Mucosa of rectum (tissue), 2 donors: ENCODE measurements around the gene PSRC1.

Source experiments
- H3K27ac ChIP-seq, 2 donors: one replicate each; pipeline ENCODE4 v1.7.0; 2013; ENCODE audit warnings: inconsistent platforms in 2 of 2, low read depth in 2 of 2, low read length in 2 of 2
- H3K27me3 ChIP-seq, 2 donors: one replicate each; pipeline ENCODE4 v1.7.0; 2013; ENCODE audit warnings: low read length in 2 of 2; ENCODE audit not compliant: control insufficient read depth in 2 of 2, insufficient read depth in 2 of 2
- H3K36me3 ChIP-seq, 2 donors: one replicate each; pipeline ENCODE4 v1.7.0; 2013; ENCODE audit warnings: low read length in 2 of 2; ENCODE audit not compliant: control insufficient read depth in 2 of 2, insufficient read depth in 2 of 2
- H3K4me1 ChIP-seq, 2 donors: one replicate each; pipeline ENCODE4 v1.7.0; 2013; ENCODE audit warnings: low read length in 2 of 2, mild to moderate bottlenecking in 1 of 2; ENCODE audit not compliant: control insufficient read depth in 2 of 2, insufficient read depth in 2 of 2
- H3K4me3 ChIP-seq, 2 donors: one replicate each; pipeline ENCODE4 v1.7.0; 2013; ENCODE audit warnings: low read length in 2 of 2
- H3K9ac ChIP-seq, 2 donors: one replicate each; pipeline ENCODE4 v1.7.0; 2013; ENCODE audit warnings: low read length in 2 of 2, low read depth in 1 of 2, mild to moderate bottlenecking in 1 of 2
- H3K9me3 ChIP-seq, 2 donors: one replicate each; pipeline ENCODE4 v1.7.0; 2013; ENCODE audit warnings: low read length in 2 of 2; ENCODE audit not compliant: control insufficient read depth in 2 of 2
- donor health status: healthy.
- donor health status: Normal muscosa, but diverticular disease.

Gene PSRC1

GRCh38 chr1:109281680-109282496, 1.1 kb downstream of the PSRC1 start:
- Histone ChIP-seq H3K27ac (no peak overlapping the region), H3K9me3 (no peaks in the 10 kb centered on the region), H3K36me3 (no peaks in the 10 kb centered on the region), H3K4me3 (peak overlapping the region; percentile 85 to 90), H3K9ac (peak overlapping the region in 1 of 2 donors; percentile 82), H3K27me3 (no peaks in the 10 kb centered on the region), H3K4me1 (peaks cover 26 to 28% of the 10 kb centered on the region in 2 donors)

- Histone ChIP-seq H3K27ac (no peak overlapping the region), H3K4me3 (no peak overlapping the region), H3K4me1 (peaks cover 26 to 31% of the 10 kb centered on the region in 2 donors), H3K36me3 (no peaks in the 10 kb centered on the region), H3K9ac (no peak overlapping the region), H3K27me3 (no peaks in the 10 kb centered on the region), H3K9me3 (no peaks in the 10 kb centered on the region)
Observed at GRCh38 chr1:109280862-109281261, 2.1 kb downstream of the PSRC1 start.

GRCh38 chr1:109279615-109280278, 3.2 kb downstream of the PSRC1 start:
- Histone ChIP-seq H3K9ac (no peak overlapping the region), H3K9me3 (no peaks in the 10 kb centered on the region), H3K36me3 (no peaks in the 10 kb centered on the region), H3K27ac (no peak overlapping the region), H3K4me1 (peaks cover 30 to 36% of the 10 kb centered on the region in 2 donors), H3K27me3 (no peaks in the 10 kb centered on the region), H3K4me3 (no peak overlapping the region)

GRCh38 chr1:109277434-109278204, 5.3 kb downstream of the PSRC1 start:
- Histone ChIP-seq H3K27ac (peak overlapping the region; percentile 73 to 74), H3K4me3 (peak overlapping the region in 1 of 2 donors; percentile 20), H3K36me3 (no peaks in the 10 kb centered on the region), H3K4me1 (peaks cover 26 to 29% of the 10 kb centered on the region in 2 donors), H3K9me3 (no peaks in the 10 kb centered on the region), H3K9ac (peak overlapping the region in 1 of 2 donors; percentile 52), H3K27me3 (no peaks in the 10 kb centered on the region)

GRCh38 chr1:109275706-109276345, 7.1 kb downstream of the PSRC1 start:
- no peaks in the 10 kb centered on the region for H3K27me3 ChIP-seq
- peaks cover 19 to 24% of the 10 kb centered on the region in 2 donors for H3K4me1 ChIP-seq
- H3K9ac ChIP-seq = no peak overlapping the region
- no peak overlapping the region for H3K27ac ChIP-seq
- H3K36me3 ChIP-seq = no peaks in the 10 kb centered on the region
- no peaks in the 10 kb centered on the region for H3K9me3 ChIP-seq
- no peak overlapping the region for H3K4me3 ChIP-seq

- H3K9ac ChIP-seq = peak overlapping the region in 1 of 2 donors; percentile 54
- H3K36me3 ChIP-seq = no peaks in the 10 kb centered on the region
- no peak overlapping the region for H3K4me3 ChIP-seq
Observed at GRCh38 chr1:109274533-109275476, 8.1 kb downstream of the PSRC1 start.

GRCh38 chr1:109273570-109274288, 9.2 kb downstream of the PSRC1 start:
- no peak overlapping the region for H3K9ac ChIP-seq
- no peaks in the 10 kb centered on the region for H3K9me3 ChIP-seq
- H3K27me3 ChIP-seq = no peaks in the 10 kb centered on the region
- H3K27ac ChIP-seq = no peak overlapping the region
- no peak overlapping the region for H3K4me3 ChIP-seq
- no peaks in the 10 kb centered on the region for H3K36me3 ChIP-seq
- peaks cover 19 to 24% of the 10 kb centered on the region in 2 donors for H3K4me1 ChIP-seq

More at GRCh38 chr1:109274533-109275476, 8.1 kb downstream of the PSRC1 start:
- Histone ChIP-seq H3K9me3 (no peaks in the 10 kb centered on the region), H3K27ac (no peak overlapping the region), H3K27me3 (no peaks in the 10 kb centered on the region), H3K4me1 (peaks cover 19 to 24% of the 10 kb centered on the region in 2 donors)

GRCh38 chr1:109272831-109273547, 10.0 kb downstream of the PSRC1 start:
- no peaks in the 10 kb centered on the region for H3K36me3 ChIP-seq
- H3K27me3 ChIP-seq = no peaks in the 10 kb centered on the region
- no peaks in the 10 kb centered on the region for H3K9me3 ChIP-seq
- peaks cover 18 to 24% of the 10 kb centered on the region in 2 donors for H3K4me1 ChIP-seq
- no peak overlapping the region for H3K9ac ChIP-seq
- H3K27ac ChIP-seq = no peak overlapping the region
- H3K4me3 ChIP-seq = no peak overlapping the region
